ENCODE measurements around the gene LEMD2.

The LEMD2 gene

DNA sequence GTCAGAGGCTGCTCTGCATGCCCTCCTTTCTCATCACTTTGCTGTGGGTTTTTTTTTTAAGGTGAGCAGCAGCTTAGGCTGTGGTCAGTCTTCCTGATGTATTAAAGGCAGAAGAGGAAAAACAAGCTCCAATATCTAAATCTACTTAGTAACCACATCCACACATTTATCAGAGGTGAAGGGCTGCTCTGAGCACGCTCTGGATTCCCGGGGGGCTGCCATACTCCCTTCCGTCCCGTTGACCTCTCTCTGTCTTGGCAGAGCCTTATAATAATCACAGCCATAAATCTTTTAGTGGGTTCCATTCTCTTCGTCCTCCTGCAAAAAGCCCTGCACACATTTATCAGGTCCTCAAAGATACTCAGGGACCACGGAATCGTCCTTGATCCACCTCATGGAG is 2.7 kb upstream of the LEMD2 start:
- no peak for DNase-seq

DNA sequence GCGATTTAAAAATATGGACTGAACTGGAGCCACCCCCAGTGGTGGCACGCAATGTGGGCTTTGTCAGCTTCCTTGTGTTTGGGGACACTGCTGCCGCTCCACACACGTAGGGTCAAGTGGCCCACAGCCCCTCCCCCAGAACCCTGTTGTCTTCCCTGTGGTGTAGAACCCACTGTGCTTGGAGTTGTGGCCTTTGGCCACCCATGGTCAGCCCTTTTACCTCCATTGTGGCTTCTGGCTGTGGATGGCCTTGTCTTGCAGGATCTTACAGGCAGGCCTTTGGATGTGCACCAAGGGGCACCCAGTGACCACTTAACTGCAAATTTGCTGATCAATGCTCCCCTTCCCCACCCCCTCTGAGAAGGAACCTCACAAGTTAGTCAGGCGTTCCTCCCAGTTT is 2.0 kb upstream of the LEMD2 start:
- no peak for DNase-seq

GRCh38 chr6:33790379-33790778 is 1.4 kb upstream of the LEMD2 start:
- no peak for DNase-seq

DNA sequence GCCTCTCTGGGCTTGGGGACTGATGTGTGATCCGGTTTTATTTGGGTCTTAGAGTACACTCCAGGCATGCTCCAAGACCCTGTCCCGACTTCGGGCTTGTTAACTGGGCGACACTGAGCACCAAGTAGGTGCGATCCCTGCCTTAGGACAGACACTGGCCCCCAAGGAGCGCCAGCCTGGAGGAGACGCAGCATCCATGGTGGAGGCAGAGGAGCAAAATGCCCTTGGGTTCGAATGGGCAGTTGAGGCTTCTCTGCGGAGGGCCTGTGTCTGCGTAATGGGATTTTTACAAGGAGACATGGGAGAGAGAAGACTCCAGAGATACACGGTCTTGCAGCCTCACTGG is 593 bp upstream of the LEMD2 start:
- DNase-seq = no peak

DNA sequence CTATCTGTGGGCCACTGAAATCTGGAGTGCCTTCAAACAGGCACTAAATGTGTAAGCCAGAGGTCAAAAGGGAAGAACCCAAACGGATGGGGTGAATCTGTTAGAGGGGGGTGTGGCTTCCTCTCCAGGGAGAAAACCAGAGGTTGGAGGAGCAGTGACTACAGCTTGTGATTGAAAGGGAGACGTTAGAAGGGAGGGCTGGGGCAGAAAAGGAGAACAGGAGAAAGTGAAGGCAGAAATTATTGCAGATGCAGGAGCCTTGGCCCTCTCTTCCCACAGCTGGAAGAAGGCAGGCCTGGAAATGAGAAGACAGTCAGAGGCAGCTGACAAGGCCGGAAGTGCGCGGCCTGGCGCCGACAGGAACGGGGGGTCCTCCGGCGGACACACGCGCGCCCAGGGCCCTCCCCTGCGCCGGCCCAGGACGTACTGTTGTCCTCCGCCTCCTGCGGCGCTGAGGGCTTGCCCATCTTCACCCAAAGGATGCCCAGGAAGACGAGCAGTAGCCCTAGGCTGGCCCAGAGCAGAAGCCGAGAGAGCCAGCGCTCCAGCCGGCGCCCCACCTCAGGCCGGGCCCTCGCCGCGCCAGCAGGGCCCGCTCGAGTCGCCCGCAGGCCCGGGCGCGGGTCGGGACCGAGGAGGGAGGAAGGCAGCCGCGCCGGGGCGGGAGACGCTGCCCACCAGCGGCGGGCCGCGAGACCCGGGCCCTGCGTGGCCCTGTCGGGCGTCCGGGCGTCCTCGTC is 806 bp downstream of the LEMD2 start:
- DNase-seq = no peak

GRCh38 chr6:33787346-33787953 is 1.5 kb downstream of the LEMD2 start:
- DNase-seq = no peak

DNA sequence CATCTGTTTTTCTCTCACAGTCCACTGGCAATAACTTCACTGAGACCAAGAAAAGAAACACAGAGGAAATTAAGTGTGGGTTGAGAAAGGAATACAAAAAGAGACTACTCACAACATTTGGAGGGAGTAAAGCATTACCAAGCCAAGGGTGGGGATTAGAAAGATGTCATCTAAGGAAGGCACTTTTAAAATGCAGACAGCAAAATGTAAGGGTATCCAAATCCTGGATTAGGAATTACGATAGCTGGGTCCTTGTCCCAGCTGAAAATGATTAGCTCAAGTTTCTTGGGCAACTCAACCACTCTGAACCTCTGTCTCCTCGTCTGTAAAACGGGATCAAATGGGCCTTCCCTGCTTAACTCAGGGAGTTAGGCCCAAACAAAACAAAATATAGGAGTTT is 2.2 kb downstream of the LEMD2 start:
- no peak for DNase-seq

- no peak for DNase-seq
Measured at GRCh38 chr6:33785778-33786177, 3.2 kb downstream of the LEMD2 start.

GRCh38 chr6:33784787-33785186 is 4.1 kb downstream of the LEMD2 start:
- no peak for DNase-seq

GRCh38 chr6:33783781-33784520 is 5.0 kb downstream of the LEMD2 start:
- DNase-seq = no peak

DNA sequence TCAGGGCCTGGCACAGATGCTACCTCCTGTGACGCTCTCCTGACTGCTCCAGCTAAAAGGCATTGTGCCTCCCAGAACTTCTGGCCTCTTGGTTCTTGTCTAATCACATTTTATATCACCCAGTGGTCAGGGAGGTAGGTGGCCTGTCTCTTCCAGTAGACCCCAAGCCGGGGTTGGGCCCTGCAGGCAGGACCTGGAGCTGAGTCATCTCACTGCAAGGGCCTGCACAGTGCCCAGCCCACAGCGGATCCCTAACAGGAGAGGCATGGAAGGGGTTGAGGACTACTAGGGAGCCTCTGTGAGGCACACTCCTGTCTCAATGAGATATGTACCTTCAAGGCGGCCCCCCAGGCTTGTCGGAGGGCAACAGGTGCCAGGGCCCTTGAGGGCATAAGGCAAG is 6.4 kb downstream of the LEMD2 start:
- no peak for DNase-seq

DNA sequence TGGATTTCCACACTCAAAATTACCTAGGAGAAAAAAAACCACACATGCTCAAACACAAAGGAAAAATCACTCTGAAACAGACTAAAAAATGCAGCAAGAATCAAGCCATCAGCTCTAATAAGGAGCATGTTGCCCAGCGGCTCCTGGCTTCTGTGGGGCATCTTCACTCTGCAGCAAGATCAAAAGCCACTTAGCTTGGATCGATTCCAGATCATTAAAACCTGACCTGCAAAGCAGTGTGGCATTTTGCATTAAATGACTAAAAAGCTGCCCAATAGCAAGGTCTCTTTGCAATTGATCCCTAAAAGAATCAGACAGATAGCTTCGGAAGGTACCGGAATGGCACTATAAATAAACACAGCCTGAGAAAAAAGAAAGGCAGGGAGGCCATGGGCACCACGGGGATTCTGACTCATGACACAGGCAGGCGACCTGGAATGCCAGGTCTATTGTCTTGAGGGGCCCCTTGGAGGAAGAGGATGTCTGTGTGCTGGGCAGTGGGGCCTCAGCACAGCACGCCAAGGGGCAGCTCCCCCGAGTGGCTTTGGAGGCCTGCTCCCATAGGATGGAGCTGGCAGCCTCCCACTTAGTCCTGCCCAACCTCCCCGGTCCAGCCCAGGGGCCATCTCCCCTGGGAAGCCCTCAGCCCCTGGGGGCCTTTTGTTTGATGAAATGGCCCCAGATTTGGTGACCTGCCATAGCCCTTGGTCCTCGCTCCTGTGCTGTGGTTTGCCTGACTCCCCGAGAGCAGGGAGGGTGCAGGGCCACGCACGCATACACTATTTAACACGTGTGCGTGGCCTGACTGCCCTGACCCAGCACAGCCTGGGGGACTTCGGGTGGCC is 7.6 kb downstream of the LEMD2 start:
- DNase-seq = no peak

- no peak for DNase-seq
Measured at GRCh38 chr6:33779895-33780294, 9.0 kb downstream of the LEMD2 start.

GRCh38 chr6:33779290-33779689 is 9.6 kb downstream of the LEMD2 start:
- no peak for DNase-seq

- no peak for DNase-seq
Measured at GRCh38 chr6:33778444-33779121, 10.3 kb downstream of the LEMD2 start.

- DNase-seq = no peak
Measured at GRCh38 chr6:33777398-33778388, 11.2 kb downstream of the LEMD2 start.

DNA sequence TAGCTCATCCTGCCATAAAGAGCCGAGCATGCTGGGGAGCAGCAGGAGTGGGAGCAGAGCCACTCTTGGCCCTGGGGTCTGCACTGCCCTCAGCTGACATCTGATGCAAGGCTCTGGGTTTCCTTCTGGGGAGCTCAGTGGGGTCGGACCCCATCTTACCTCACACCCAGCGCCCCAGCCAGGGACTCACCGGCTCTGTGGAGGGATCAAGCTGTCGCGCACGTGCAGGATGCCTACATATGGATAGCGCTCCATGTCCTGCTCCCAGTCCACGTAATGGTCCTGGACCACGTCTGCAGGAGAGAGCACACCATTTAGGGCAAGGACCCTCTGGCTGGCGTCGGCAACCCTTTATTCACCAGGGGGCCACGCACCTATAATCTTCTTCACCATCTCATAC is 12.2 kb downstream of the LEMD2 start:
- no peak for DNase-seq

- no peak for DNase-seq
Measured at GRCh38 chr6:33776186-33776585, 12.7 kb downstream of the LEMD2 start.

DNA sequence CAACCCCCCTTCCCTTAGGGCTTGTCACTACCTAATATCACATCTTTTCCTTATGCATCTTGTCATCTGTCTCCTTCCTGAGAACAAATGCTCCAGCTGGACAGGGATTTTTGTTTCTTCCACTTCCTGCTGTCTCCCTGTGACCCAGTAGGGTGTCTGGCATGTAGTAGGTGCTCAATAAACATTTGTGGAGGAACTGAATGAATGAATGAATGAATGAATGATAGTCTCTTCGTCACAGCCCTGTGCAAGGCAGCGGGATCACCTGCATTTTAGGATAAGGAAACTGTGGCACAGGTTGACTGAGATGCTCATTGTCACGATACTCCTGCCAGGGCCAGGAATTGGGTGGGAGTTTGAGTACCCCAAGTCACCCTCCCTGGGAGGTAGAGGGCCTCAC is 14.2 kb downstream of the LEMD2 start:
- no peak for DNase-seq

- no peak for DNase-seq
Measured at GRCh38 chr6:33772902-33773472, 15.9 kb downstream of the LEMD2 start.

Data from amniotic stem cell (primary cell).